Peyer's patch (tissue), 4 donors: ENCODE measurements around the gene ZNF76. TPM values are rescaled to one million over a fixed set of nuclear protein-coding genes. Genes with fewer than 3 reads are reported as not detected.

Experiments used
- DNase-seq, 3 donors: peaks; one replicate each; pipeline ENCODE4 v3.0.0-alpha.2; 2017 to 2019
- H3K27ac ChIP-seq, 4 donors: fragments of 200-600 bp; sonication (generic); one replicate each; pipeline ENCODE4 v1.5.1; 2016 to 2019
- H3K27me3 ChIP-seq, 2 donors: fragments of 200-600 bp; sonication (generic); one replicate each; pipeline ENCODE4 v1.5.1; 2019
- H3K36me3 ChIP-seq, 3 donors: fragments of 200-600 bp; sonication (generic); one replicate each; pipeline ENCODE4 v1.5.1; 2016 to 2019
- H3K4me1 ChIP-seq, 4 donors: fragments of 200-600 bp; sonication (generic); one replicate each; pipeline ENCODE4 v1.5.1; 2016 to 2019
- H3K4me3 ChIP-seq, 4 donors: fragments of 200-600 bp; sonication (generic); 1 replicate in 3 of 4; 2 replicates in 1 of 4; pipeline ENCODE4 v1.5.1; 2016 to 2019; ENCODE audit warnings: mild to moderate bottlenecking in 1 of 4
- H3K9me3 ChIP-seq, 4 donors: fragments of 200-600 bp; sonication (generic); one replicate each; pipeline ENCODE4 v1.5.1; 2016 to 2019; ENCODE audit warnings: mild to moderate bottlenecking in 1 of 4
- POLR2A ChIP-seq, 2 donors: fragments of 450-650 bp; IDR thresholded peaks; one replicate each; pipeline ENCODE4 v1.5.1; 2017; ENCODE audit warnings: antibody characterized with exemption in 2 of 2, mild to moderate bottlenecking in 2 of 2, moderate library complexity in 2 of 2
- total RNA-seq, 4 donors: library from RNA; depleted of rRNA; stranded (reverse); fragments of >200 nt; gene quantifications; one replicate each; pipeline ENCODE4 v1.1.0, GENCODE V29; 2016
- TF ChIP-seq, protein P1 (sequence below), 6 experiments: fragments of 450-650 bp in 4 of 6; fragments of 200-600 bp in 2 of 6; sonication (generic) in 1 of 6; IDR thresholded peaks; one replicate each; pipeline ENCODE4 v1.5.1; 2017 to 2019; ENCODE audit warnings: antibody characterized with exemption in 6 of 6, mild to moderate bottlenecking in 3 of 6, moderate library complexity in 1 of 6

The ZNF76 gene
- total RNA-seq, 4 donors from 2014 or later = 26.3 to 182 (median 54.8) TPM

DNA sequence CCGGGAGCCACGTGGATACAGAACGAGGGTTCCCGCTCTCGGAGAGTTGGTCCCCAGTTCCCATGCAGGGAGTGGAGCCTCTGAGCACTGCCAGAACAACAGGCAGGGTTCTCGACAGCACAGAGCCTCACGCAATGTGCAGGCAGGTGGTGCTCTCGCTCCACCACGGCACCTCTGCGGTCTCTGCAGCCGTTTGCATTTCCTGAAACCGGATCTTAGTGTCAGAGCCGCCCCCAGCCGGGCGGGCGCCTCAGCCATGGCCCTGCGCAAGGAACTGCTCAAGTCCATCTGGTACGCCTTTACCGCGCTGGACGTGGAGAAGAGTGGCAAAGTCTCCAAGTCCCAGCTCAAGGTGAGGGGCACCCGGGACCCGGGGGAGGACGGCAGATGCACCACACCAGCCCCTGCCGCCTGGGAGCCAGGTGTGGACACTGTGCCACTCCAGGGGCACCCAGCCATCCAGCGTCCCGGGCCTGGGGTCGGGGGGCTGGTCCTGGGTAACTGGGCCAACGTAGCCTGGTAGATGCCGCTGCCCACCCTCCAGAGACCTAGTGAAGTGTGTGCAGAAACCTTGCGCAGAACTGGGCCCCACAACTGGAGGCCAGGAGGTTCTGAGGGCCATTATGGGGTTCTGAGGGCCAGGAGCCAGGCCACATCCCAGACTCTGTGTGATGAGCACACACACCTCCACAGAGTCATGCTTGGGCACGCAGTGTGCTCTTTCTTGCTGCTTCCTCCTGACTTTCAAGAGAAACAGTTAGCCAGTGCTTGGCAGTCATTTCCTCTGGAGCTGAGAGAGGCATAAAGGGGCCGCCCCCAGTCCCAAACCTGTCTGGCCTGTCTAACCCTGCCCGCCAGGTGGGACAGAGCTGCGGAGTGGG lies 38.3 kb downstream of the ZNF76 start, which contains the start of gene DEF6:
DEF6 (plus strand) TSS at position 218 of the 881 bp plus-strand sequence; CDS start at position 257, 39 bp downstream.
- H3K27me3 ChIP-seq = no peaks in the 10 kb centered on the region
- peaks cover 0 to 22% (median 0%) of the 10 kb centered on the region in 3 donors for H3K36me3 ChIP-seq
- peak in 1 of 2 donors; percentile 21 for TF ChIP-seq POLR2A (IDR thresholded peaks at IDR 0.05)
- TF ChIP-seq, protein P1, sequence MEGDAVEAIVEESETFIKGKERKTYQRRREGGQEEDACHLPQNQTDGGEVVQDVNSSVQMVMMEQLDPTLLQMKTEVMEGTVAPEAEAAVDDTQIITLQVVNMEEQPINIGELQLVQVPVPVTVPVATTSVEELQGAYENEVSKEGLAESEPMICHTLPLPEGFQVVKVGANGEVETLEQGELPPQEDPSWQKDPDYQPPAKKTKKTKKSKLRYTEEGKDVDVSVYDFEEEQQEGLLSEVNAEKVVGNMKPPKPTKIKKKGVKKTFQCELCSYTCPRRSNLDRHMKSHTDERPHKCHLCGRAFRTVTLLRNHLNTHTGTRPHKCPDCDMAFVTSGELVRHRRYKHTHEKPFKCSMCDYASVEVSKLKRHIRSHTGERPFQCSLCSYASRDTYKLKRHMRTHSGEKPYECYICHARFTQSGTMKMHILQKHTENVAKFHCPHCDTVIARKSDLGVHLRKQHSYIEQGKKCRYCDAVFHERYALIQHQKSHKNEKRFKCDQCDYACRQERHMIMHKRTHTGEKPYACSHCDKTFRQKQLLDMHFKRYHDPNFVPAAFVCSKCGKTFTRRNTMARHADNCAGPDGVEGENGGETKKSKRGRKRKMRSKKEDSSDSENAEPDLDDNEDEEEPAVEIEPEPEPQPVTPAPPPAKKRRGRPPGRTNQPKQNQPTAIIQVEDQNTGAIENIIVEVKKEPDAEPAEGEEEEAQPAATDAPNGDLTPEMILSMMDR (IDR thresholded peaks at IDR 0.05) = peak; percentile 67 to 95 (median 89)
- peaks cover 4 to 27% (median 15%) of the 10 kb centered on the region in 4 donors for H3K4me1 ChIP-seq
- H3K27ac ChIP-seq = peak within 1 kb of the TSS; percentile 74 to 96 (median 89)
- DNase-seq = peak; percentile 87 to 95 (median 88)
- H3K9me3 ChIP-seq = no peaks in the 10 kb centered on the region
- H3K4me3 ChIP-seq = peak within 1 kb of the TSS; percentile 58 to 75 (median 59)

DNA sequence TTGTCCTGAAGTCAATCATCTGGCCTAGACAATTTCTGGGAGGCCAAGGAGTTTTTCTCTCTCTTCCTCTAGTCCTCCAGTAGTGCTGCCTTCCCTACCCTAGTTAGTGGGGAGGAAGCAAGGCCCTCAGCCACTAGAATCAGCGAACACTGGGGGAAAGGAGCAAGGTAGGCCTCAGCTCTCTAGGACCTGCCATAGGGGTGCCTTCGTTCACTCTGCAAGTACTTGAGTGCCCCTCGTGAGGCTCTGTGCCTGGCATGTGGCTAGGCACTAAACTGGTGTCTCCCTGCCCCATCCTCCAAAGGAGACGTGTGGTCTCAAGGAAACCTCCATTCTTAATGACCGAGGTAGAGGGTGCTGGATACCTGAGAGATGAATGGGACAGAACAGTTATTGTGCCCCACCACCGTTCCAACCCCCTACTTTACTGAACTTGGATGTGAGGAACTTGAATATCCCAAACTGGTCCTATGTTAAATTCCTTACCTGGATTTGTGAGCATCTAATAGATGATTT lies 39.1 kb downstream of the ZNF76 start:
- peak in 1 of 3 donors; percentile 48 for DNase-seq
- Histone ChIP-seq H3K36me3 (peaks cover 0 to 14% (median 0%) of the 10 kb centered on the region in 3 donors), H3K4me1 (peaks cover 4 to 34% (median 18%) of the 10 kb centered on the region in 4 donors), H3K9me3 (no peaks in the 10 kb centered on the region), H3K27me3 (no peaks in the 10 kb centered on the region), H3K27ac (peak overlapping the region; percentile 74 to 96 (median 89)), H3K4me3 (peak overlapping the region; percentile 58 to 75 (median 59))
- TF ChIP-seq POLR2A (IDR thresholded peaks at IDR 0.05) = no peak
- TF ChIP-seq, protein P1 (IDR thresholded peaks at IDR 0.05) = no peak

DNA sequence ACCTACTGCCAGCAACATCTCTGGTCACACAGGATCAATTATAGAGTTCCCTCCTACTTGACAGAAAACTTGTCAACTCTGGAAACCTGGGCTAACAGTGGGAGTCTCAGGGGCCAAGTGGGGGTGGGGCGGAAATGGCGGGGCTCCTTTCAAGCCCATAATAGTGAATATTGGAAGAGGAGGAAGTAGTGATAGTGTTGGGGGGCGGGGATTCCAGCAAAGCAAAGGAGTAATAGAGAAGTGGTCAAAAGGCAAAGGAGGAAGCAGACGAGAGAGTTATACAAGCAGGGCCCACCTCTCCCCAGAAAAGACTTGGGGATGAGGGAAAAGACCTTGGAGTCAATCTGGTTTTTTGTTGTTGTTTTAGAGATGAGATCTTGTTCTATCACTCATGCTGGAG lies 40.1 kb downstream of the ZNF76 start:
- peak overlapping the region; percentile 74 to 96 (median 89) for H3K27ac ChIP-seq
- DNase-seq = peak in 2 of 3 donors; percentile 88 to 91
- H3K4me1 ChIP-seq = peaks cover 4 to 38% (median 25%) of the 10 kb centered on the region in 4 donors
- H3K4me3 ChIP-seq = peak overlapping the region; percentile 58 to 75 (median 59)
- no peaks in the 10 kb centered on the region for H3K27me3 ChIP-seq
- H3K36me3 ChIP-seq = peaks cover 0 to 10% (median 0%) of the 10 kb centered on the region in 3 donors
- H3K9me3 ChIP-seq = no peaks in the 10 kb centered on the region
- TF ChIP-seq, protein P1 (IDR thresholded peaks at IDR 0.05) = no peak
- no peak for TF ChIP-seq POLR2A (IDR thresholded peaks at IDR 0.05)

DNA sequence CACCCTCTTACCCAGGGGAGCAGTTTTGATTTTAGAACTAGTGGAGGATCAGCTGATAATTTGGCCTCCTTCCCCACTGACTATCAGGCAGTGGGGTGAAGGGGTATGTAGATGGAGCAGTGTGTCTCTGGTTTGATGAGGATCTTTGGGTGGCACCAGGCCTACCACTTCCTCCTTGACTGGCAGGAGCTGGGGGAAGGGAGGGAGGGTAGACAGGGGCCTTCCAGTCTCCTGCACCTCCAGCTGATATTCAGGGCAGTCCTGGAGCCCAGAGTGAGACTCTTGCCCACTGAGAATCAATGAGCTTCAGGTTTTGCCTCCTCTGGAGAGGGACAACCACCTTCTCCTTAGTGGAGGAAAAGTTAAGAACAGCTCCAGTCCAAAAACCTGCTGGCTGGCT lies 41.3 kb downstream of the ZNF76 start:
- no peaks in the 10 kb centered on the region for H3K36me3 ChIP-seq
- H3K27ac ChIP-seq = peak overlapping the region; percentile 37 to 96 (median 89)
- no peaks in the 10 kb centered on the region for H3K27me3 ChIP-seq
- H3K4me3 ChIP-seq = no peak overlapping the region
- DNase-seq = peak in 2 of 3 donors; percentile 59 to 62
- H3K4me1 ChIP-seq = peaks cover 4 to 38% (median 25%) of the 10 kb centered on the region in 4 donors
- no peaks in the 10 kb centered on the region for H3K9me3 ChIP-seq
- TF ChIP-seq POLR2A (IDR thresholded peaks at IDR 0.05) = no peak
- TF ChIP-seq, protein P1 (IDR thresholded peaks at IDR 0.05) = no peak

DNA sequence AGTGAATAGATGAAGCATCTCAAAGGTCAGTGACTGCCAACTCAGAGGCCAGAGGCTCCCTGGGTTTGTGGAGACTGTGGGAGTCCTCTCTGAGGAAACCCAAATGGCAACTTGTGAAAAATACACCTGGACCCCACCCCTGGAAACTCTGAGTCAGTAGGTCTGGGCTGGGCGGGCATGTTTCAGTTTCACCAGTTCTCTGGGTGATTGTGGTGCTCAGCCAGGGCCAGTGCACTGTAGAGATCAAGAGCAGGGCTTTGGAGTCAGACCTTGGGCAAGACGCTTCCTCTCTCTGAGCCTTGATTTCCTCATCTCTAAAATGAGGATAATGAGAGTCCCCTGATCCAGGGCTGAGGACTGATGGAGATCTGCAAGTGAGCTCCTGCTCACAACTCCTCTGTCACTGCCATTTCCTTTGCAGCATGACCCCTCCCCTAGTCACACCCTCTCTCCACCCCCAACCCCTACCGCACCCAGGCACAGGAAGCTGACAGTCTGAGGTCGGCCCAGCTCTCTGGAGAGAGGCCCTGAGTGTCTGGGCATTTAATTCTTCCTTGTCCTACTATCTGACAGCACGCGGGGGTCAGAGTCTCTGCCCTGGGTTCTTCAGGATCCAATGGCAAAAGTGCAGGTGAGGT lies 43.2 kb downstream of the ZNF76 start:
- Histone ChIP-seq H3K4me3 (peak overlapping the region; percentile 10 to 27 (median 20)), H3K9me3 (no peaks in the 10 kb centered on the region), H3K36me3 (no peaks in the 10 kb centered on the region), H3K27ac (peak overlapping the region; percentile 58 to 96 (median 76)), H3K27me3 (no peaks in the 10 kb centered on the region), H3K4me1 (peaks cover 4 to 35% (median 21%) of the 10 kb centered on the region in 4 donors)
- peak; percentile 74 to 92 (median 89) for DNase-seq
- peak; percentile 28 to 64 for TF ChIP-seq POLR2A (IDR thresholded peaks at IDR 0.05)
- TF ChIP-seq, protein P1 (IDR thresholded peaks at IDR 0.05) = no peak
